Activated CD4-positive, alpha-beta T cell treated with anti-CD3 and anti-CD28 coated beads, Interleukin-2, amount 10 ng/mL, durations not matched to agents 24 days and 14 days (primary cell): ENCODE results near the gene COL18A1. TPM values are rescaled to one million over a fixed set of nuclear protein-coding genes. Genes with fewer than 3 reads are reported as not detected.
"Not testable (repeated sequence)": the region's sequence is repeated elsewhere in the genome, so short reads cannot be mapped to it uniquely, and the experiment has no call there.

Experiments
- DNase-seq: peaks from one replicate; pipeline ENCODE4 v3.0.0; 2022
- H3K27ac Mint-ChIP-seq: one replicate; pipeline ENCODE4 v1.8.0; 2022; ENCODE audit warnings: mild to moderate bottlenecking, mixed read lengths
- H3K27me3 Mint-ChIP-seq: one replicate; pipeline ENCODE4 v1.8.0; 2022; ENCODE audit warnings: mixed read lengths
- H3K36me3 Mint-ChIP-seq: one replicate; pipeline ENCODE4 v1.8.0; 2022; ENCODE audit warnings: low read depth, mild to moderate bottlenecking, mixed read lengths
- H3K4me1 Mint-ChIP-seq: one replicate; pipeline ENCODE4 v1.8.0; 2021; ENCODE audit warnings: mixed read lengths
- H3K4me3 Mint-ChIP-seq: one replicate; pipeline ENCODE4 v1.8.0; 2022; ENCODE audit warnings: mild to moderate bottlenecking, moderate library complexity, mixed read lengths
- H3K9me3 Mint-ChIP-seq: one replicate; pipeline ENCODE4 v1.8.0; 2021; ENCODE audit warnings: mixed read lengths
- intact Hi-C: fragments of 100-400 bp; cut with micrococcal nuclease; formaldehyde crosslinking; loops from one replicate; pipeline ENCODE4 v1.15.1; 2023
- total RNA-seq: library from RNA; stranded (reverse); gene quantifications from 2 replicates; pipeline ENCODE4 v1.2.3, GENCODE V29; 2022

The COL18A1 gene
- total RNA-seq: 3.1 and 3.2 TPM in 2 replicates

DNA sequence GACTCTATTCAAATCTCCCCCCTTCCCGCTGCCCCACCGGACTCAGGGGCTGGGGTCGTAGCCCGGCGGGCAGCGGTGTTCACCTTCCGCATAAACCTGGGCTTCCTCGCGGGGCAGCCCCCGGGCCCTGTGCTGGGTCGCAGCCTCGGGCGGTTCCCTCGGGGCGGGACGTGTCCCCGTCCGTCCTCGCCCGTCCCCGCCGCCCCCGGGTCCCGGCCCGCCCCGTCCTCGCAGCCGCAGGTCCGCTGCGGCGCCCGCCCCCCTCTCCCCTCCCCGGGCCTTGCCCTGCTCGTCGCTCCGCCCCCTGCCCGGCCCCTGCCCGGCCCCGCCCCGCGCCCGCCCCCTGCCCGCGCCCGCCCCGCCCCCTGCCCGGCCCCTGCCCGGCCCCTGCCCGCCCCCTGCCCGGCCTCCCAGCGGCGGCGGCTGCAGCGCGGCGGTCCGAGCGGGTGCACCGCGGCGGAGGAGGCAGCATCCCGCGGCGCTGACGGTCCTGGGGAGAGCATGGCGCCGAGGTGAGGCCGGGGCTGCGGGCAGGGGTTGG is at the start of gene COL18A1:
COL18A1 (plus strand) TSS at position 436 of the 541 bp plus-strand sequence; CDS start at position 502, 66 bp downstream.
- Mint-ChIP-seq H3K36me3 (peaks cover 3% of the 10 kb centered on the region), H3K4me3 (peak within 1 kb of the TSS; percentile 80), H3K27ac (peak within 1 kb of the TSS; percentile 59), H3K9me3 (peaks cover 4% of the 10 kb centered on the region), H3K27me3 (peaks cover 41% of the 10 kb centered on the region), H3K4me1 (peaks cover 6% of the 10 kb centered on the region)
- intact Hi-C loops: no loop called here
- peak; percentile 80 for DNase-seq

DNA sequence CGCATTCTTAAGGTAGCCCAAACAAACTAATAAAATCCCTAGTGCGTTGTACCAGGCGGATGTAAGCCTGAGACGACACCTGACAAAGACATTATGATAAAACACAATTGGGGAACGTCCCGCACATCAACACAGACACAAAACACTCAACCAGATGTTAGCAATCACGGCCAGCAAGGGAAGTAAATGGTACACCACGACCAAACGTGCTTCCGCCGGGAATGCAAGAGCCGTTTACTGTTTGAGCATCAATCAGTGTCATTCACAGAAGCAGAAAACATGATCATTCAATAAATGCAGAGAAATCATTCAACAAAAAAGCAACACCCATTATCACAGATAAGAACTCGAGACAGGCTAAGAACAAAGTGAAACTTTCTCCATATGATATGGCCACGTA is 49.4 kb upstream of the COL18A1 start:
- Mint-ChIP-seq H3K36me3 (no peaks in the 10 kb centered on the region), H3K4me1 (peaks cover 2% of the 10 kb centered on the region), H3K27ac (no peak overlapping the region), H3K4me3 (no peak overlapping the region), H3K9me3 (no peaks in the 10 kb centered on the region), H3K27me3 (peaks cover 28% of the 10 kb centered on the region)
- DNase-seq: no peak
- intact Hi-C loops: no loop called here

DNA sequence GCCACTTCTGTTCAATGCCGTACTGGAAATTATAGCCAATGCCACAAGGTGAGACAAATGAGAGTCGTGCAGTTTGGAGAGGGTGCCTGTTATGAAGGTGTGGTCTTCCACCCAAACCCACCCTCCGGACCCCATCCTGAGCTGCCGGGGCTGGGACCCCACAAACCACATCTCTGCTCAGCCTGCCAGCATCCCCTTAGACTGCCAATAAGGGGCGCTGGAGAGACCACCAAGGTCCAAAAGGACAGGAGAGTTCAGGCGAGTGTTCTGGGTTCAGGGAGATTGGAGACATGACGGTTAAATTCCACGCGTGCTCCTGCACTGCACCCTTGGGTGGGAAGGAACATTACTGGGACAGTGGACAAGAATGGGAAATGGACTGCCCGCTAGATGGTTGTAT is 48.7 kb upstream of the COL18A1 start:
- H3K27ac Mint-ChIP-seq: no peak overlapping the region

DNA sequence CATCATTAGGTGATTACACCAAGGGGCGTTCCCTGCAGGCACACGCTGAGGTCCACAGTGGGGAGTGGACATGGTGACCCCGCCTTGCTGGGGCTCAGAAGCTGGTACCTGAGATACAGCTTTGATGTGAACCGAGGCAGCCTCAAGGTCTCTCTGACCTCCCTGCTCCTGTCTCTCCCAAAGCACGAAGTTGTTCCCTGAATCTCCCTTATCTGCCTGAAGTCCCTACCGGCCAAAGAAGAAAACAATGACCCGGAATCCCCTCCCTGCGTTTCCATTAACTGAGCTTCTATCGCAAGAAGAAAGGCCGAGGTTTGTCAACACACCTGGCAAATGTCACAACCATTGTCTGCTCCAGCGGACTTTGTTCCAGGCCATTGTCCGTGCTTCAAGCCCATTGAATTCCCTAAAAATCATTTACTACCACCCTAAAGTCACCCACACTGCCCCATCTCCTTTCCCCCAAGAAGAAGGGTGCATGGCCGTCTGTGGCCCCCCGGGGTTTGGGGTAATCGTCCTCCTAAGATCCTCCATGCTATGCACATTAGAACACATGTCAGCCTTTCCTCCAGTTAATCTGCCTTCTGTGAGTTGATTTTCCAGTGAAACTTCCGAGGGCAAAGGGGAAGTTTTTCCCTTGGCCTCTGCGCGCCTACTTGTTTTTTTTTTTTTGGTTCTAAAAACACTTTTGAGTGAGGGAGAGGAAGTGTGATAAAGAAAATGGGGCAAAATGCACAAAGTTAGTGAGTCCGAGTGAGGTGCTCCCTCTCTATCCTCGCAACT is 48.1 kb upstream of the COL18A1 start:
- intact Hi-C loops: no loop called here
- Mint-ChIP-seq H3K36me3 (no peaks in the 10 kb centered on the region), H3K9me3 (no peaks in the 10 kb centered on the region), H3K27me3 (peaks cover 28% of the 10 kb centered on the region), H3K27ac (no peak overlapping the region), H3K4me3 (no peak overlapping the region), H3K4me1 (peaks cover 2% of the 10 kb centered on the region)
- DNase-seq: no peak

More for the DNA sequence above, 48.7 kb upstream of the COL18A1 start:
- intact Hi-C loops: no loop called here
- no peak for DNase-seq
- Mint-ChIP-seq H3K36me3 (no peaks in the 10 kb centered on the region), H3K9me3 (no peaks in the 10 kb centered on the region), H3K4me1 (peaks cover 2% of the 10 kb centered on the region), H3K4me3 (no peak overlapping the region), H3K27me3 (peaks cover 28% of the 10 kb centered on the region)

DNA sequence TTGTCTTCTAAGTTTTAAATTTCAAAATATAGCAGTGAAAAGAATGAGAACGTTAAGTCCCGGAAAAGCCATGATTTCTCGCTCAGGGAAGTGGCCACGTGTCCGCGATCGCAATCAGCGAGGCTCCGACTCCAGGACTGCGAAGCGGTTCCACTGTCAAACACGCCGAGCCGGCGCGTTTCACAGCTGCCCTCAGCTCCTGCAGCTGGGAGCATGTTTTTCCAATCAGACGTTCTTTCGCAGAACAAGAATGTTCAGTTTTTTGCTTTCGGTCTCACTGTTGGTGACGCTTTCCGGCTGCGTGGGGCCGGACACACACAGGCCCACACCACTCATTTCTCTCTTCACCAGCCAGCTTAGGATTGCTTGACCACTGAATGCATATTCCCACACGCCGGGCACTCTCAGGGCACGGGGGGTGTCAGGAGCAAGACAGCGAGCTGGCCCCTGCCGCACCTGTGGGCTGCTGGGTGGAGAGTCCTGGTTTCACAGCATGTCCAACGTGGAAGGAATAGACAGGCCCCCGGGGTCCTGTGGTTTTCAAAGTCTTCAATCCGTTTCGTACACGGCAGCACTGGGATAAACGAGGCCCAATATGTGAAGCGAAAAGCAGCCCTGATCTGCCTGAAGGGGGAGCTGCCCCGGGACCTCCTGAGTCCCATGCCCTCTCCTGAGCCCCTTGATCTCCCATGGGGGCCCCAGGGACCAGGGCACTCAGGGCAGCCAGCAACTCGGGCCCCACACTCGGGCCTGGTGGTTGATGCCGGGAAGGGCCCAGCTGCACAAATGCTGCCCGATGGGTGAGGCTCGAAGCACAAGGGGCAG is 47.3 kb upstream of the COL18A1 start:
- H3K27ac Mint-ChIP-seq: no peak overlapping the region
- peaks cover 28% of the 10 kb centered on the region for H3K27me3 Mint-ChIP-seq
- intact Hi-C loops: no loop called here
- no peak for DNase-seq
- no peaks in the 10 kb centered on the region for H3K36me3 Mint-ChIP-seq
- H3K4me1 Mint-ChIP-seq: peaks cover 2% of the 10 kb centered on the region
- H3K9me3 Mint-ChIP-seq: no peaks in the 10 kb centered on the region
- H3K4me3 Mint-ChIP-seq: no peak overlapping the region

DNA sequence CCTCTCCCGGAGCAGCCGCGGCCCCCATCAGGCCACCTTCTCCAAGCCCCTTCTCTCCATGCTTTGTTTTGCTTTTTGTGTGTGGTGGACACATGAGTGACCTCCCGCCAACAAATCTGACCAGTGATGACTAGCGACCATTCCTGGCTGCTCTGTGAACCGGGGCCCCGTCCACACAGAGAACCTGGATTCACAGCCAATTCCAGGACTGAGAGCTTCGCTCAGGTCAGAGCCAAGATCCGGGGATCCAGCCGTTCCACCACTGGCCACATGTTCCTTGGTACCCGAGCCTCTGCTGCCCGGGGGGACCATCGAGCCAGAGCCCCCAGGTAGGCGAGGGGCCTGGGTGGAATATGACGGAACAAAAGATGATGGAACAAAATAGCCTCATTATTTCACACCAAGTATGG is 46.7 kb upstream of the COL18A1 start:
- H3K36me3 Mint-ChIP-seq: no peaks in the 10 kb centered on the region
- peaks cover 2% of the 10 kb centered on the region for H3K4me1 Mint-ChIP-seq
- no peak overlapping the region for H3K4me3 Mint-ChIP-seq
- no peaks in the 10 kb centered on the region for H3K9me3 Mint-ChIP-seq
- DNase-seq: no peak
- H3K27me3 Mint-ChIP-seq: peaks cover 28% of the 10 kb centered on the region
- no peak overlapping the region for H3K27ac Mint-ChIP-seq
- intact Hi-C loops: no loop called here

DNA sequence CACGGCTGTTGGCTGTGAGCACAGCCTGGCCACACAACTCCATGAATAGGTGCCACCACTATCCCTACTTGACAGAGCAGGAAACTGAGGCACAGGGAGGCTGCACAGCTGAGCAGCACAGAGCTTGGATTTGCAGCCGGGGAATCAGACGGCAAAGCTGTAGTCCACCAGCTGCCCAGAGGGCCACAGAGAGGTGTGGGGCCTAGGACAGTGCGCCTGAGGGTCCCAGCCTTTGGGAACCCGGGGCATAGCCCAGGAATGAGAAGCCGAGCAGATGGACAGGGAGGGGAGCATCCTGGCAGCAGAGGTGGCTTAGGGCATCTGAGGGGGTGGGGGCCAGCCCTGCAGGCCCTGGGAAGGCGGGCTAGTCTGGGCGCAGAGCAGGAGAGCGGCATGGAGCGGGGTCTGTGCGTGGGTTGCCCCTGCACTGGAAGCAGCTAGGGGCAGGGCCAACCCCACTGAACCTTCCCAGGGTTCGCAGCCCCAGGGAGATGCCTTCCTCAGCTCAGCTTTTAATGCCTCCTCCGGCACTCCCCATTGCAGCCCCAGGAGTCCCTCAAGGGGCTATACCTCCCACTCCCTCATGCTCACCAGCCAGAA is 46.2 kb upstream of the COL18A1 start:
- H3K4me1 Mint-ChIP-seq: peaks cover 3% of the 10 kb centered on the region
- H3K4me3 Mint-ChIP-seq: no peak overlapping the region
- no peaks in the 10 kb centered on the region for H3K36me3 Mint-ChIP-seq
- intact Hi-C loops: no loop called here
- peaks cover 26% of the 10 kb centered on the region for H3K27me3 Mint-ChIP-seq
- H3K9me3 Mint-ChIP-seq: no peaks in the 10 kb centered on the region
- DNase-seq: no peak
- H3K27ac Mint-ChIP-seq: no peak overlapping the region

DNA sequence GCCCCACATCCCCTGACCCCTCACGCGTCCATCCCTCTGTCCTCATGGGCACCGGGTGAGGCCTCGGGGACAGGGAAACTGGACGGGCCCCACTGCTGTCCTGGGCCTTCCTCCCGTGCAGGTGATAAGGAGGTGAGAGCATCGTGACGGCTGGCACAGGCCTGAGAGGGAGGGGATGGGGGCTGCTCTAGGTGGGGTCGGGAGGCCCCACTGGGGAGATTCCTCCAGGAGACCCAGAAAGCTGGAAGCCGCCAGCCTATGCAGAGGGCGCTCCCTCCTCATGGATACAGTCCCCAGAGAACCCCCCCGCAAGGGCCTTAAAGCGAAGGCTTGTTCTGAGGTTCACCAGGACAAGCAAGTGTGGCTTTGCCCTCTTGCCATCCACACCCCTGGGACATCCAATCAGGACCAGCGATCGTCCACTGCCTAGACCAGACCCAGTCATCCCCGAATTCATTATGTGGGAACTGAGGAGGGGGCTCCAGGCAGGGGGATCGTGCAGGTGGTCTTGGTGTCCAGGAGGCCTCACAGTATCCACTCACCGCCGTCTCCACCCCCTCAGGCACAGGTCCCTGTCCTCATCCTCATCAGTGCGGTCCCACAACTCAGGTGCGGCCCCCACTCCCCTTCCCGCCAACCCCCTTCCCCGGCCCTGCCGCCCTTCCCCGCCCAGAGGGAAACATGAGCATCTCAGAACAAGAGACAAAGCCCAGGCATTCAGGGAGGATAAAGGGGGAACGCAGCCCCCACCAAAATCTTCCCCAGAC is 45.3 kb upstream of the COL18A1 start:
- Mint-ChIP-seq H3K4me3 (no peak overlapping the region), H3K4me1 (peaks cover 8% of the 10 kb centered on the region), H3K9me3 (no peaks in the 10 kb centered on the region), H3K27ac (no peak overlapping the region), H3K27me3 (peaks cover 21% of the 10 kb centered on the region), H3K36me3 (no peaks in the 10 kb centered on the region)
- DNase-seq: no peak
- intact Hi-C loops: no loop called here

DNA sequence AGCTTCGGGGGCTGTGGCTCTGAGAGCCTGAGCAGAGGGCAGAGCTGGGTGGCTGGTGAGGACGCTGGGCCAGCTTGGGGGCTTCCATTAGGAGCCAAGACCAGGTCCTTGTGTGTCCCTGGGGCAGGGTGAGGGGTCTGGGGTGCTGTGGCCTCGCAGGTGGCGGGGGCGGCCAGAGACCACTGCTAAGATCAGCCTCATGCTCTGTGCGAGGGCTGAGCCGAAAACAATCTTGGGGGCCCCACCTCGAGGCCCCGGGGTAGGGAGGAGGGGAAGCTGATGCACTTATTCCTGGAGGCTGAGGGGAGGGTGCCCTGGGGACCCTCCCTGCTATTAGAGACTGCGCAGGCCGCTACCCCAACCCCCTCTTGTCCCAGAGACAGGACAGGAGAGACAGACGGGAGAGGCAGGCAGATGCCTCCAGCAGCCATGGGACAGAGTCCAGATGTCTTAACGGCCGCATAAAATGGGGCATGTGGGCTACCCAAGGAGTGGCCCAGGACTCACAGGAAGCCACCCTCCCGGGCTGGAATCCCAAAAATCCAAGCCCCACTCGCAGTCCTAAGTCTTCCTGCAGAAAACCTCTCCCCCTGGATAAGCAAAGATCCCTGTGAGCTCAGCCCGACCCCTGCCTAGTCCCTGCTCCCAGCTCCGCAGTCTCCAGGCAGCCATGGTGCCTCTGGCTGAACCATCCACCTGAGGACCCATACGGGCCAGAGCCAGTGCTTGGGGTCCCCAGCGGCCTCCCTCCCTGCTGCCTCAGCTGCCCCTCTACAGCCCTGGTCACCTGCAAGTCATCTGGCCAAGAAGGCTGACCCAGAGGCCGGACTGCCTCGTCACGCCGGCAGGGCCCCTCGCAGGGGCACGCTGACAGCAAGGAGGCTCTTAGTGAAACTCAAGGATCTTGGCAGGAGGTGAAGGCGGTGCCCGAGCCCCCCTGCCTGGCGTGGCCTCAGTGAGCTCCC is 43.6 kb upstream of the COL18A1 start:
- intact Hi-C loops: no loop called here
- Mint-ChIP-seq H3K4me3 (no peak overlapping the region), H3K36me3 (no peaks in the 10 kb centered on the region), H3K9me3 (no peaks in the 10 kb centered on the region), H3K27ac (no peak overlapping the region), H3K27me3 (peaks cover 5% of the 10 kb centered on the region), H3K4me1 (peaks cover 6% of the 10 kb centered on the region)
- DNase-seq: no peak

DNA sequence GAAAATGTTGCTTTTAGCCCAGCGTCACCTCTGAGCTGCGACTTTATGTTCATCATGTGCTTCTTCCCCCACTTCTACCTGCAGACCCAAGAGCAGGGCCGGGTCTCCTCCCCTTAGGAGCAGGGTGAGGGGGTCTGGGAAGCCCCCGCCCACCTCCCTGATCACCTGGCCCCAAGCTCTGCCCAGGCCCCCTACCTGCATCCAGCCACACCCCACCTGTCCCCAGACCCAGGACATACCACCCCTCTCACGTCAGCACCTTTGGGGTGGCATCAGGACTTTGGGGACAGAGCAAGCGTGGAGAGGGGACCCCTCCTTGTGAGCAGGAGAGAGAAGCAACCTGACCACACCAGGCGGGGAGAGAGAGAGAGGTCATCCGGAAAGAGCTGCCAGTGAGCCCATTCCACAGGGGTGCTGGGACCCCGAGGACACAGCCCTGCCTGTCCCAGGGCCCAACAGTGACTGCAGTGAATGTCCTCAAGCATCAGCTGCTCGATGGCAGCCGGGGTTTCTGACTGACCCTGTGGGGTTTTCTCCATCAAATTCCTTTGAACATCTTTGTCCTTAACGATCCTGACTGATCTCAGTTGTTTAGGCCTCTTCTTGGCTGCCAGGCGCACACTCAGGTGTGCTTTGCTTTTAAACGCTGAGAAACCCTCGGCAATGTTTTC is 42.8 kb upstream of the COL18A1 start:
- DNase-seq: no peak
- no peak overlapping the region for H3K4me3 Mint-ChIP-seq
- H3K27me3 Mint-ChIP-seq: no peaks in the 10 kb centered on the region
- H3K36me3 Mint-ChIP-seq: no peaks in the 10 kb centered on the region
- intact Hi-C loops: no loop called here
- H3K9me3 Mint-ChIP-seq: no peaks in the 10 kb centered on the region
- H3K27ac Mint-ChIP-seq: no peak overlapping the region
- peaks cover 6% of the 10 kb centered on the region for H3K4me1 Mint-ChIP-seq

DNA sequence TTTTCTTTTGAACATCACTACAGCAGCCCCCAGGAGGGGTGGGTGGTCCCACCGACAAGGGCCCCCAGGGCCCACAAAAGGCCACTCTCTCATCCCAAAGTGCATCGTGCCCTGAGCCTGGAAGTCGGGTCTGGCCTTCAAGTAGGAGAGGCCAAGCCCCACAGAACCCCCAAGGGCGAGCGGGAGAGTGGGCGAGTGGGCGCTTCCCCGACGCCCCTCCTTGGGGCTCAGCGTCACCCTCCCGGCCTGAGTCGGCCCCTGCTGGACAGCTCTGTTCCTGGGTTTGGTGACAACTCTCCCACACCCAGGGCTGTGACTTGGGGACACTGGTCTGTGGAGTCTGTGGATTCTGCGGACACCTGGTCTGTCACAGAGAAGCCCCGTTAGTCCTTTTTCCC is 42.2 kb upstream of the COL18A1 start:
- DNase-seq: no peak
- H3K9me3 Mint-ChIP-seq: no peaks in the 10 kb centered on the region
- intact Hi-C loops: no loop called here

DNA sequence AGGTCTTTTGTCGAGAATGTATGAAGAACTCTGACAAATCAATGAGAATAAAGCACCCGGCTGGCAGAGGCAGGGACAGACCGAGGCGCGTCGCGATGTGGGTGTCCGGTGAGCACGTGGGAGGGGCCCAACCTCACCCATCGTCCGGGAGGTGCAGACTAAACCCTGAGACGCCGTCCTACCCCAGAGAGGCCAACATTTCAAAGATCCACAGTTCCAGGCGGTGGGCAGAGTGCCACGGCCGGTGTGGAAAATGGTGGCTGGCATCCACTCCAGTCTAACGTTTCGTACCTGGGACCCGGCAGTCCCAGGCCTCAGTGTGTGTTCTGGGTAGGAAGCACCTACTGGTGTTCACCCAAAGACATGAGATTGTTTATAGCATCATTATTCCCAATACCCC is 41.7 kb upstream of the COL18A1 start:
- H3K4me3 Mint-ChIP-seq, intact Hi-C loops, H3K9me3 Mint-ChIP-seq, H3K36me3 Mint-ChIP-seq, H3K4me1 Mint-ChIP-seq, H3K27me3 Mint-ChIP-seq, DNase-seq: not testable (repeated sequence)
- peak overlapping the region; percentile 25 for H3K27ac Mint-ChIP-seq

More for the DNA sequence above, 42.2 kb upstream of the COL18A1 start:
- Mint-ChIP-seq H3K27ac (no peak overlapping the region), H3K4me1 (peaks cover 6% of the 10 kb centered on the region), H3K27me3 (no peaks in the 10 kb centered on the region), H3K4me3 (no peak overlapping the region), H3K36me3 (no peaks in the 10 kb centered on the region)
